CD4-positive, alpha-beta T cell (primary cell): ENCODE data around the gene CXCL16. TPM values are rescaled to one million over a fixed set of nuclear protein-coding genes. Genes with fewer than 3 reads are reported as not detected.

Source experiments
- ATAC-seq: fragments of 200-7000 bp; cut with Tn5 transposase; one replicate; pipeline ENCODE4 v1.10.0; 2022; ENCODE audit warnings: mild to moderate bottlenecking; ENCODE audit not compliant: poor library complexity
- CTCF ChIA-PET: fragments of 350-600 bp; sonication (Branson Sonifier 250); formaldehyde crosslinking; loops from one replicate; lab custom pipeline; 2021; ENCODE audit warnings: antibody characterized with exemption, inconsistent platforms; lab: Charles Lee
- POLR2A ChIA-PET: fragments of 350-600 bp; sonication (Branson Sonifier 250); formaldehyde crosslinking; loops from one replicate; lab custom pipeline; 2021; ENCODE audit warnings: antibody characterized with exemption, inconsistent platforms; lab: Charles Lee
- DNase-seq, 14 experiments: peaks; one replicate each; pipeline ENCODE4 v3.0.0-alpha.2; 2013 to 2020; ENCODE audit warnings: mixed read lengths in 2 of 14
- H3K27ac ChIP-seq, 2 donors: one replicate each; pipeline versions ENCODE4 v1.5.1 to v1.7.0; 2013; ENCODE audit warnings: low read length in 2 of 2, low read depth in 1 of 2, mild to moderate bottlenecking in 1 of 2
- H3K27me3 ChIP-seq, 2 experiments: 1 replicate in 1 of 2; 2 replicates in 1 of 2; pipeline versions ENCODE4 v1.6.1 to v1.7.0; 2013; ENCODE audit warnings: low read length in 2 of 2, control low read depth in 1 of 2, mild to moderate bottlenecking in 1 of 2, moderate library complexity in 1 of 2; ENCODE audit not compliant: insufficient read depth in 2 of 2, control insufficient read depth in 1 of 2
- H3K36me3 ChIP-seq: one replicate; pipeline ENCODE4 v1.6.1; 2013; ENCODE audit warnings: low read length, control low read depth; ENCODE audit not compliant: insufficient read depth
- H3K4me1 ChIP-seq: one replicate; pipeline ENCODE4 v1.6.1; 2013; ENCODE audit warnings: low read length, control low read depth; ENCODE audit not compliant: insufficient read depth
- H3K4me3 ChIP-seq: one replicate; pipeline ENCODE4 v1.5.1; 2013; ENCODE audit warnings: mild to moderate bottlenecking, low read length, moderate library complexity
- H3K9me3 ChIP-seq, 2 experiments: 1 replicate in 1 of 2; 2 replicates in 1 of 2; pipeline versions ENCODE4 v1.6.1 to v1.7.0; 2013; ENCODE audit warnings: low read length in 2 of 2, mild to moderate bottlenecking in 2 of 2, control low read depth in 1 of 2, moderate library complexity in 1 of 2; ENCODE audit not compliant: control insufficient read depth in 1 of 2, insufficient read depth in 1 of 2
- H3K27ac Mint-ChIP-seq: one replicate; pipeline ENCODE4 v1.8.0; 2020; ENCODE audit warnings: mixed read lengths
- H3K27me3 Mint-ChIP-seq: one replicate; pipeline ENCODE4 v1.8.0; 2021; ENCODE audit warnings: mixed read lengths
- H3K36me3 Mint-ChIP-seq: one replicate; pipeline ENCODE4 v1.8.0; 2021; ENCODE audit warnings: low read depth, mixed read lengths
- H3K4me1 Mint-ChIP-seq: one replicate; pipeline ENCODE4 v1.8.0; 2021; ENCODE audit warnings: low read depth, mixed read lengths
- H3K4me3 Mint-ChIP-seq: one replicate; pipeline ENCODE4 v1.8.0; 2020; ENCODE audit warnings: mild to moderate bottlenecking, mixed read lengths
- H3K9me3 Mint-ChIP-seq: one replicate; pipeline ENCODE4 v1.8.0; 2020; ENCODE audit warnings: mixed read lengths
- CTCF ChIP-seq: fragments of 200-600 bp; IDR thresholded peaks from one replicate; pipeline ENCODE4 v1.8.0; 2022; ENCODE audit warnings: antibody characterized with exemption, mild to moderate bottlenecking
- intact Hi-C, 2 experiments: fragments of 100-400 bp; cut with DNase I in 1 of 2; cut with micrococcal nuclease in 1 of 2; formaldehyde crosslinking; loops; one replicate each; pipeline versions ENCODE4 v1.15.1 to v1.9.0; 2023 to 2025; cut with DNase I, micrococcal nuclease
- polyA plus RNA-seq, 2 donors: library from polyadenylated mRNA; unstranded; fragments of 120-200 nt; gene quantifications; one replicate each; pipeline ENCODE4 v1.2.1, GENCODE V29; 2013
- total RNA-seq, 174 experiments: library from RNA in 2 of 174; stranded (reverse) in 2 of 174; gene quantifications; one replicate each; pipeline ENCODE4 v1.2.3 and lab custom pipeline; 2021 to 2026

Gene CXCL16
- total RNA-seq: 10 to 100 TPM; 24.8 to 25.8 TPM
- polyA plus RNA-seq (2013, experiment 1 of 2): 6.6 TPM
- 9.7 TPM for polyA plus RNA-seq (2013, experiment 2 of 2)
- total RNA-seq (lab: John Stamatoyannopoulos, UW): 0.48 to 25.6 (median 2.2) reads per million in 172 experiments

- ChIA-PET POLR2A (interaction anchor here (0.7 to 1.5 kb wide), 10 partner anchors 9 to 228 kb away, joined by 3 to 6 read pairs (median 3); partner anchors contain the start of genes ARRB2, C17orf107 and PSMB6), CTCF (interaction anchor here (1.7 to 1.8 kb wide), 2 partner anchors 29 to 51 kb away, joined by 6 to 10 read pairs; partner anchors contain the start of gene ARRB2)
- intact Hi-C loops: loop anchor here in 1 of 2 experiments (5.0 kb wide), 1 partner anchor 37 kb away; the partner anchor contains the start of gene PELP1
- peaks cover 6 to 20% of the 10 kb centered on the region in 2 experiments for H3K27me3 ChIP-seq
- no peaks in the 10 kb centered on the region for H3K9me3 Mint-ChIP-seq
- H3K27me3 Mint-ChIP-seq: peaks cover 25% of the 10 kb centered on the region
- H3K27ac ChIP-seq: no peak within 1 kb of the TSS
- TF ChIP-seq CTCF: no peak
- H3K4me3 Mint-ChIP-seq: peak within 1 kb of the TSS; percentile 97
- peaks cover 0 to 5% of the 10 kb centered on the region in 2 experiments for H3K9me3 ChIP-seq
- ATAC-seq: peak; percentile 70
- no peaks in the 10 kb centered on the region for H3K36me3 ChIP-seq
- H3K4me1 ChIP-seq: peaks cover 24% of the 10 kb centered on the region
- H3K27ac Mint-ChIP-seq: peak within 1 kb of the TSS; percentile 89
- H3K36me3 Mint-ChIP-seq: peaks cover 3% of the 10 kb centered on the region
- peak within 1 kb of the TSS; percentile 72 for H3K4me3 ChIP-seq
- peak in 13 of 14 experiments; percentile 40 to 89 (median 59) for DNase-seq
- H3K4me1 Mint-ChIP-seq: peaks cover 23% of the 10 kb centered on the region
Measured at GRCh38 chr17:4739122-4740024, at the start of gene CXCL16, which contains the start of gene ZMYND15. CXCL16 (minus strand) TSS chr17:4739928; CDS start chr17:4739339, 589 bp downstream. ZMYND15 (plus strand) TSS chr17:4739833; CDS start chr17:4740549, 716 bp downstream.

- Histone ChIP-seq H3K4me3 (peak within 1 kb of the TSS; percentile 65), H3K9me3 (peaks cover 0 to 18% of the 10 kb centered on the region in 2 experiments), H3K4me1 (peaks cover 38% of the 10 kb centered on the region), H3K27ac (peak within 1 kb of the TSS in 1 of 2 donors; percentile 74), H3K36me3 (no peaks in the 10 kb centered on the region), H3K27me3 (peaks cover 35 to 38% of the 10 kb centered on the region in 2 experiments)
- ChIA-PET CTCF (interaction anchor here (0.6 to 3.5 kb wide), 33 partner anchors 9 to 157 kb away, joined by 3 to 30 read pairs (median 4); partner anchors contain the start of genes ARRB2, C17orf107, MED11 and MINK1), POLR2A (interaction anchor here (0.7 to 2.5 kb wide), 16 partner anchors 10 to 198 kb away, joined by 3 to 27 read pairs (median 5); partner anchors contain the start of genes ARRB2, C17orf107, CXCL16 and MED11)
- Mint-ChIP-seq H3K27ac (peak within 1 kb of the TSS; percentile 51), H3K9me3 (no peaks in the 10 kb centered on the region), H3K27me3 (peaks cover 53% of the 10 kb centered on the region), H3K36me3 (no peaks in the 10 kb centered on the region), H3K4me3 (peak within 1 kb of the TSS; percentile 83), H3K4me1 (peaks cover 24% of the 10 kb centered on the region)
- no peak for TF ChIP-seq CTCF
- no peak for ATAC-seq
- intact Hi-C loops: loop anchor here (2.0 to 5.0 kb wide), 3 partner anchors 57 to 113 kb away; partner anchors contain the start of genes CHRNE (in 1 of the 2) and MED11 (in 1 of the 2)
- DNase-seq: peak in 1 of 14 experiments; percentile 31
Measured at GRCh38 chr17:4788807-4789700, 49.3 kb upstream of the CXCL16 start, which contains the start of gene GLTPD2. GLTPD2 (plus strand) TSS chr17:4788964; CDS start chr17:4789012, 48 bp downstream.
